ENCODE results near the gene PIGO. TPM values are rescaled to one million over a fixed set of nuclear protein-coding genes. Genes with fewer than 3 reads are reported as not detected.

The PIGO gene
- total RNA-seq, 1 experiment from 2014 or later, result 10.1 TPM

- peak overlapping the region; percentile 88 for H3K27ac ChIP-seq
- H3K27me3 ChIP-seq, result no peaks in the 10 kb centered on the region
- DNase-seq, result no peak
- H3K36me3 ChIP-seq, result peaks cover 49% of the 10 kb centered on the region
- no peaks in the 10 kb centered on the region; the same call in 1 of the 2 replicates for H3K4me1 ChIP-seq
- H3K4me3 ChIP-seq, result peak overlapping the region; percentile 80
- H3K9me3 ChIP-seq (replicated peaks), result no peaks in the 10 kb centered on the region
Observed at GRCh38 chr9:35070823-35071813, 25.3 kb downstream of the PIGO start.

- Histone ChIP-seq H3K27me3 (no peaks in the 10 kb centered on the region), H3K36me3 (peaks cover 61% of the 10 kb centered on the region), H3K9me3 (replicated peaks) (no peaks in the 10 kb centered on the region), H3K27ac (no peak overlapping the region), H3K4me3 (no peak overlapping the region), H3K4me1 (no peaks in the 10 kb centered on the region; the same call in 1 of the 2 replicates)
- no peak for DNase-seq
Observed at GRCh38 chr9:35069020-35069419, 27.4 kb downstream of the PIGO start.

GRCh38 chr9:35067056-35067455, 29.3 kb downstream of the PIGO start:
- Histone ChIP-seq H3K9me3 (replicated peaks) (no peaks in the 10 kb centered on the region), H3K36me3 (peaks cover 72% of the 10 kb centered on the region)

GRCh38 chr9:35060548-35061207, 35.7 kb downstream of the PIGO start:
- no peak for DNase-seq
- Histone ChIP-seq H3K27me3 (no peaks in the 10 kb centered on the region), H3K9me3 (replicated peaks) (no peaks in the 10 kb centered on the region), H3K4me1 (no peaks in the 10 kb centered on the region), H3K4me3 (no peak overlapping the region), H3K36me3 (peaks cover 99% of the 10 kb centered on the region), H3K27ac (no peak overlapping the region)

More at GRCh38 chr9:35067056-35067455, 29.3 kb downstream of the PIGO start:
- Histone ChIP-seq H3K4me1 (no peaks in the 10 kb centered on the region; the same call in 1 of the 2 replicates), H3K4me3 (no peak overlapping the region), H3K27ac (no peak overlapping the region), H3K27me3 (no peaks in the 10 kb centered on the region)
- no peak for DNase-seq

GRCh38 chr9:35059438-35059837, 37.0 kb downstream of the PIGO start:
- Histone ChIP-seq H3K4me1 (no peaks in the 10 kb centered on the region; the same call in 1 of the 2 replicates), H3K27me3 (no peaks in the 10 kb centered on the region), H3K9me3 (replicated peaks) (no peaks in the 10 kb centered on the region), H3K36me3 (peaks cover 97% of the 10 kb centered on the region), H3K27ac (no peak overlapping the region), H3K4me3 (no peak overlapping the region)
- DNase-seq, result no peak

GRCh38 chr9:35057271-35057620, 39.1 kb downstream of the PIGO start:
- Histone ChIP-seq H3K27ac (no peak overlapping the region), H3K9me3 (replicated peaks) (no peaks in the 10 kb centered on the region), H3K27me3 (no peaks in the 10 kb centered on the region), H3K36me3 (peaks cover 89% of the 10 kb centered on the region), H3K4me3 (no peak overlapping the region), H3K4me1 (no peaks in the 10 kb centered on the region; the same call in 1 of the 2 replicates)
- no peak for DNase-seq

- DNase-seq, result no peak
- Histone ChIP-seq H3K36me3 (peaks cover 86% of the 10 kb centered on the region), H3K4me1 (no peaks in the 10 kb centered on the region; the same call in 1 of the 2 replicates), H3K27me3 (no peaks in the 10 kb centered on the region), H3K9me3 (replicated peaks) (no peaks in the 10 kb centered on the region), H3K4me3 (no peak overlapping the region), H3K27ac (no peak overlapping the region)
Observed at GRCh38 chr9:35056571-35057270, 39.7 kb downstream of the PIGO start.

GRCh38 chr9:35054871-35055644, 41.3 kb downstream of the PIGO start:
- Histone ChIP-seq H3K36me3 (peaks cover 76% of the 10 kb centered on the region), H3K4me1 (no peaks in the 10 kb centered on the region; the same call in 1 of the 2 replicates), H3K4me3 (no peak overlapping the region), H3K9me3 (replicated peaks) (no peaks in the 10 kb centered on the region), H3K27ac (no peak overlapping the region), H3K27me3 (no peaks in the 10 kb centered on the region)
- DNase-seq, result no peak

GRCh38 chr9:35054185-35054835, 42.1 kb downstream of the PIGO start:
- H3K27ac ChIP-seq, result no peak overlapping the region
- no peaks in the 10 kb centered on the region; the same call in 1 of the 2 replicates for H3K4me1 ChIP-seq
- no peaks in the 10 kb centered on the region for H3K27me3 ChIP-seq
- no peaks in the 10 kb centered on the region for H3K9me3 ChIP-seq (replicated peaks)
- H3K36me3 ChIP-seq, result peaks cover 68% of the 10 kb centered on the region
- DNase-seq, result no peak
- no peak overlapping the region for H3K4me3 ChIP-seq

GRCh38 chr9:35051069-35051967, 45.1 kb downstream of the PIGO start:
- peak; percentile 25 to 65 for DNase-seq

GRCh38 chr9:35048511-35048910, 47.9 kb downstream of the PIGO start:
- Histone ChIP-seq H3K4me1 (no peaks in the 10 kb centered on the region), H3K36me3 (peaks cover 15% of the 10 kb centered on the region), H3K4me3 (no peak overlapping the region), H3K27me3 (no peaks in the 10 kb centered on the region), H3K27ac (no peak overlapping the region), H3K9me3 (replicated peaks) (no peaks in the 10 kb centered on the region)
- no peak for DNase-seq

More at GRCh38 chr9:35051069-35051967, 45.1 kb downstream of the PIGO start:
- H3K36me3 ChIP-seq, result peaks cover 40% of the 10 kb centered on the region
- no peak overlapping the region for H3K4me3 ChIP-seq
- H3K9me3 ChIP-seq (replicated peaks), result no peaks in the 10 kb centered on the region
- H3K27ac ChIP-seq, result no peak overlapping the region
- H3K27me3 ChIP-seq, result no peaks in the 10 kb centered on the region
- no peaks in the 10 kb centered on the region; the same call in 1 of the 2 replicates for H3K4me1 ChIP-seq

GRCh38 chr9:35044071-35044470, 52.3 kb downstream of the PIGO start:
- DNase-seq, result no peak

More at GRCh38 chr9:35044071-35044470, 52.3 kb downstream of the PIGO start:
- Histone ChIP-seq H3K4me3 (no peak overlapping the region), H3K27me3 (no peaks in the 10 kb centered on the region), H3K36me3 (no peaks in the 10 kb centered on the region), H3K27ac (no peak overlapping the region), H3K4me1 (no peaks in the 10 kb centered on the region; the same call in 1 of the 2 replicates), H3K9me3 (replicated peaks) (no peaks in the 10 kb centered on the region)

Data from SJCRH30 (cell line).